K562 (cell line): ENCODE measurements around the gene KRTAP3-2.

Experiments
- BMI1 ChIP-seq: fragments of 150-350 bp; IDR thresholded peaks from 2 replicates; pipeline ENCODE4 v1.6.1; 2014; ENCODE audit warnings: low read length
- ESRRA ChIP-seq: fragments of 450-650 bp; IDR thresholded peaks from 2 replicates; pipeline ENCODE4 v1.6.1; 2014; ENCODE audit warnings: low read depth, mild to moderate bottlenecking, moderate library complexity, borderline replicate concordance
- EZH2 ChIP-seq: IDR thresholded peaks from 2 replicates; pipeline ENCODE4 v1.6.1; 2012; ENCODE audit warnings: low read depth, mild to moderate bottlenecking, inconsistent platforms, low read length, borderline replicate concordance
- HDAC2 ChIP-seq: fragments of 450-650 bp; IDR thresholded peaks from 2 replicates; pipeline ENCODE4 v1.6.1; 2016; ENCODE audit warnings: mild to moderate bottlenecking
- MTA1 ChIP-seq: fragments of 450-650 bp; IDR thresholded peaks from 2 replicates; pipeline ENCODE4 v1.6.1; 2017; ENCODE audit warnings: borderline replicate concordance
- NFE2L1 ChIP-seq: fragments of 450-650 bp; IDR thresholded peaks from 2 replicates; pipeline ENCODE4 v1.6.1; 2016; ENCODE audit warnings: missing genetic modification characterization, low read depth, mild to moderate bottlenecking, missing compliant biosample characterization, moderate library complexity, borderline replicate concordance
- NR2C2 ChIP-seq, 2 experiments: fragments of 200-800 bp in 1 of 2; sonication (Bioruptor generic) in 1 of 2; sonication (generic) in 1 of 2; formaldehyde crosslinking in 1 of 2; IDR thresholded peaks; 2 replicates each; pipeline versions ENCODE4 v1.6.1 to v1.8.0; 2016 to 2022; ENCODE audit warnings: mild to moderate bottlenecking in 1 of 2, missing compliant biosample characterization in 1 of 2, missing genetic modification characterization in 1 of 2, missing genetic modification reagents in 1 of 2
- POLR2A ChIP-seq: fragments of 450-650 bp; conservative IDR thresholded peaks from 2 replicates; pipeline ENCODE4 v1.6.1; 2016
- SRSF9 ChIP-seq: fragments of 200-400 bp; formaldehyde crosslinking; IDR thresholded peaks from 2 replicates; pipeline ENCODE4 v1.6.1; 2017; ENCODE audit warnings: low read depth, low read length, borderline replicate concordance
- TEAD4 ChIP-seq, 2 experiments: sonication (generic) in 1 of 2; formaldehyde crosslinking in 1 of 2; IDR thresholded peaks; 2 replicates each; pipeline versions ENCODE4 v1.6.1 to v1.8.0; 2012 to 2022; ENCODE audit warnings: borderline replicate concordance in 1 of 2, inconsistent platforms in 1 of 2, low read length in 1 of 2, mild to moderate bottlenecking in 1 of 2, missing genetic modification reagents in 1 of 2
- TRIM28 ChIP-seq: fragments of 450-650 bp; IDR thresholded peaks from 2 replicates; pipeline ENCODE4 v1.6.1; 2017
- YY1 ChIP-seq, 3 experiments: IDR thresholded peaks; 2 replicates each; pipeline ENCODE4 v1.6.1; 2011; ENCODE audit warnings: low read length in 2 of 3, mild to moderate bottlenecking in 2 of 3, moderate library complexity in 2 of 3, borderline replicate concordance in 1 of 3, control low read depth in 1 of 3, low read depth in 1 of 3; ENCODE audit not compliant: insufficient read depth in 3 of 3, insufficient replicate concordance in 2 of 3, control insufficient read depth in 1 of 3, insufficient read length in 1 of 3; ENCODE audit errors: extremely low read depth in 1 of 3
- ZNF232 ChIP-seq: sonication (generic); formaldehyde crosslinking; IDR thresholded peaks from 2 replicates; pipeline ENCODE4 v1.8.0; 2022; ENCODE audit warnings: mild to moderate bottlenecking, missing genetic modification reagents
- TF ChIP-seq, protein P1 (sequence below): fragments of 450-650 bp; IDR thresholded peaks from 2 replicates; pipeline ENCODE4 v1.6.1; 2017; ENCODE audit warnings: antibody characterized with exemption

DNA sequence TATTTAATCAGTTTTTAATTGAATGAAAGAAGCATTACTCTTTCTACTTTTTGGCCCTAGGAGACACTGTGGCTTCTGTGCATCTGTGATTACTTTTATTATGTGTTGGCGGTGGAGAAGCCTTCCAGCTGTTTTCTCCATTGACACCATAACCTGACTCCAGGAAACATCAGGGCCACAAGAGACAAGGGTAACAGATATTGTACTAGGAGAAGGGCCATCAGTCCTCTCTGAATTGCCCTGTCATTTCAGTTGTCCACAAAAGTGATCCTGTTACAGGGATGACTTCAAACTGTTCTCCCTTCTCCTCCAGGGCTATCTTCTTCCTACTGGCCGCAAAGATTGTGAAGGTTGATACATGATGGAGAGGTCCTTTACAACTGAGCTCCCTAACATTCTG lies 47.6 kb downstream of the KRTAP3-2 start:
- TF ChIP-seq YY1 (IDR thresholded peaks at IDR 0.05; ENCODE audit: borderline replicate concordance in 1 of 3, control insufficient read depth in 1 of 3, extremely low read depth in 1 of 3, insufficient read depth in 3 of 3, insufficient read length in 1 of 3, insufficient replicate concordance in 2 of 3, low read depth in 1 of 3, low read length in 2 of 3) (no peak), TRIM28 (no peak), MTA1 (no peak), EZH2 (no peak), POLR2A (no peak), TEAD4 (IDR thresholded peaks at IDR 0.05; ENCODE audit: low read length) (no peak), TEAD4 (CRISPR knock-in tag; IDR thresholded peaks at IDR 0.05; ENCODE audit: borderline replicate concordance) (no peak), NFE2L1 (tag) (no peak), BMI1 (no peak), NR2C2 (CRISPR knock-in tag; IDR thresholded peaks at IDR 0.05) (no peak), NR2C2 (tag; IDR thresholded peaks at IDR 0.05) (no peak), ESRRA (no peak), ZNF232 (CRISPR knock-in tag) (no peak), HDAC2 (no peak), SRSF9 (no peak)
- TF ChIP-seq, protein P1, sequence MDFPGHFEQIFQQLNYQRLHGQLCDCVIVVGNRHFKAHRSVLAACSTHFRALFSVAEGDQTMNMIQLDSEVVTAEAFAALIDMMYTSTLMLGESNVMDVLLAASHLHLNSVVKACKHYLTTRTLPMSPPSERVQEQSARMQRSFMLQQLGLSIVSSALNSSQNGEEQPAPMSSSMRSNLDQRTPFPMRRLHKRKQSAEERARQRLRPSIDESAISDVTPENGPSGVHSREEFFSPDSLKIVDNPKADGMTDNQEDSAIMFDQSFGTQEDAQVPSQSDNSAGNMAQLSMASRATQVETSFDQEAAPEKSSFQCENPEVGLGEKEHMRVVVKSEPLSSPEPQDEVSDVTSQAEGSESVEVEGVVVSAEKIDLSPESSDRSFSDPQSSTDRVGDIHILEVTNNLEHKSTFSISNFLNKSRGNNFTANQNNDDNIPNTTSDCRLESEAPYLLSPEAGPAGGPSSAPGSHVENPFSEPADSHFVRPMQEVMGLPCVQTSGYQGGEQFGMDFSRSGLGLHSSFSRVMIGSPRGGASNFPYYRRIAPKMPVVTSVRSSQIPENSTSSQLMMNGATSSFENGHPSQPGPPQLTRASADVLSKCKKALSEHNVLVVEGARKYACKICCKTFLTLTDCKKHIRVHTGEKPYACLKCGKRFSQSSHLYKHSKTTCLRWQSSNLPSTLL, result no peak
